GM18505 (cell line): ENCODE results near the gene GDF10.
A peak's percentile ranks its signal among the peaks of the same experiment; 100 is the strongest.

Experiments used
- ATAC-seq: cut with Tn5 transposase; IDR thresholded peaks from one replicate; pipeline ENCODE4 v1.9.1; 2021; ENCODE audit not compliant: unreplicated experiment
- POLR2A ChIP-seq: IDR thresholded peaks from 4 replicates; pipeline ENCODE4 v1.6.1; 2011; ENCODE audit warnings: borderline replicate concordance; ENCODE audit not compliant: insufficient read depth, insufficient read length; ENCODE audit errors: extremely low read depth

Gene GDF10

DNA sequence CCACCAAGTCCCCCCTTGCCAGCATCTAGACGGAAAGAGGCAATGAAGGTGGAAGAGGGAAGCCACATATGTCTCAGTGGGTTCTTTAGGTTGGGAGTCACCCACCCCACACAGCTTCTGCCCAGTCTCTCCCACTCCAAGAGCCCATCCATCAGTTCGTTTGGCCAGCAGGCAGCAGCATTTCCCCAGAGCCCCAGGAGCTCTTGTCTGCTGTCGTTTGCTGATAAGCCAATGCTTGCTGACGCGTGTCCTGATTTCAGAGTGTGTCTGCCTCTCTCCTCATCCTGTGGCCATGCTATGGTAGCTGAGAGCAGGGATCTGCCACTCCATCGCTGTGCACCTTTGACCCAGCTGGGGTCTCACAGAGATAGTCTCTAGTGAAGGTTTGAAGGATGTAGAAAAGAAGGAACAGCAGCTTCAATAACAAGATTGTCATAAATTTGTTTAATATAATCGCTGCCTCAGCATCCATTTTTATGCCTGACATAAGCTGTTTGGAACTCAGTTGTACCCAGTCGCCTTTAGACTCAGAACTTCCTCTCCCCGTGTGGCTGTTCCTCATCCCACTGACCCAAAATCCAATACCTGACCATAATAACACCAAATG, 39.4 kb upstream of the GDF10 start:
- no peak for ATAC-seq
- TF ChIP-seq POLR2A = no peak

DNA sequence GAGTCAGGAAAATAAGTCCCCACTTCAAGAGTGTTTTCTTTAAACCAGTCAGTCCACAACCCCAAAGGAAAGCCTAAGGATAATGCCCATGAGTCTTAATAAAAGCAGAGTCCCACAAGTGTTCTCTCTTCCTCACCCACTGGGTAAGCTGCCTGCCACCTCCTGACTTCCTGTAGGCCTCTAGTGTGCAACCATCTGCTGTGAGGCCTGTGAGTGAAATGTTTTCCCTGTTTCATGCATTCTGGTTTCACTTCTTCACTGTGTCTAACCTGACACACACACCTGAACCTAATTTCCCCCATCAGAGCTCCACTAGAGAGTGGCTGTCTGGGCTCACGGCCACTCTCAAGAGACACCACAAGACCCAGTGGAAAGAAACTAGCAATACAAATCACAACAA, 38.9 kb upstream of the GDF10 start:
- TF ChIP-seq POLR2A = no peak
- ATAC-seq = peak; percentile 97

DNA sequence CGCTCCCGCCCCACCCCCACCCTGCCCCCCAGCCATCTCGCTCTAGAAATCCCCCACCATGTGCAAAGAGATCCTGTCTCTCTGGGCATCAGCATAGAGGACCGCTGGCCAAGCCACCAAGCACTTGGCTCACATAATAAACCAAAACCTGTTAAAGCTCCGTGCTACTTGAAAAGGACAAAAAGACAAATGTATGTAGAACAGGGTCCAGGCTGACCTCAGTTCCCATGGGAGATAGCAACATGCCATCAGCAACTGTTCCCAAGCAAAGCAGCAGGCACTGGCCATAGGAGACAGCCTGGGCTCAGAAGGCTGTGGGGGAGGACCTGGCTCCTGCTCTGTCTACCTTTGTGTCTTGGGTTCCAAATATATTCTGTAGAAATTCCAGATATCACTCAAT, 38.4 kb upstream of the GDF10 start:
- TF ChIP-seq POLR2A = no peak
- no peak for ATAC-seq

DNA sequence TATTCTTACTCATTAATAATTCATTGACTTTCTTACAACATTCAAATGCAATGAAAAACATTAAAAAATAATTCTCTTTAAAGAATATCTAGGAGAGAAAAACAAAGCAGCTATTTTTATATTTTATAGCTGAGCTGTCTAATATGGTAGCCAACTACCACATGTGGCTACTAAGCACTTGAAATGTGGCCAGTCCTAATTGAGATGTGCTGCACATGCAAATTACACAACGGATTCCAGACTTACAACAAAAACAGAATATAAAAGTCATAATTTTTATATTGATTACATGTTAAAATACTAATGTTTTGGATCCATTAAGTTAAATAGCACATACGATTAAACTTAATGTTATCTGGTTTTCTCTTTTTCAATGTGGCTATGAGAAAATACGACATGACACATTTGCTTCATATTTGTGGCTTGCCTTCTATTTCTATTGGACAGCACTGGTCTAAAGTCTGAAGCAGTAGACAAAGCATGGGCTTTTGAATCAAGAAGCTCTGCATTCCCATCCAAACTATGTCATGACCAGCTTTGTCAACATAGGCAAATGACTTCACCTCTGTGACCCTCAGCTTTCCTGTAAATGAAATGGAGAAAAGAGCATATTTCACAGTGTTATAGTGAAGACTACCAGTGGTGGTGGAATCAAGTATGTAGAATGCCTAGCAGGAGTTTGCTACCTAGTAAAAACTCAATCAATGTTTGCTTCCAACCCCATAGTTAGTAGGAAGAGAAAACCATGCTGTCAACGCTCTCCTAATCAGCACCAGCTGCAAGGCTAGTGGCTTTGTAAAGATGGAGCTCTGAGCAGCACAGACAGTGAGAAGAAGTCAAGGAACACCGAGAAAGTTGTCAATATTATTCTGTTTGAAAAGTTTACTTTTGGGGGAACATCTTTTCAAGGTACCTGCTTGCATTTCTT, 37.1 kb upstream of the GDF10 start:
- ATAC-seq = no peak
- TF ChIP-seq POLR2A = no peak

DNA sequence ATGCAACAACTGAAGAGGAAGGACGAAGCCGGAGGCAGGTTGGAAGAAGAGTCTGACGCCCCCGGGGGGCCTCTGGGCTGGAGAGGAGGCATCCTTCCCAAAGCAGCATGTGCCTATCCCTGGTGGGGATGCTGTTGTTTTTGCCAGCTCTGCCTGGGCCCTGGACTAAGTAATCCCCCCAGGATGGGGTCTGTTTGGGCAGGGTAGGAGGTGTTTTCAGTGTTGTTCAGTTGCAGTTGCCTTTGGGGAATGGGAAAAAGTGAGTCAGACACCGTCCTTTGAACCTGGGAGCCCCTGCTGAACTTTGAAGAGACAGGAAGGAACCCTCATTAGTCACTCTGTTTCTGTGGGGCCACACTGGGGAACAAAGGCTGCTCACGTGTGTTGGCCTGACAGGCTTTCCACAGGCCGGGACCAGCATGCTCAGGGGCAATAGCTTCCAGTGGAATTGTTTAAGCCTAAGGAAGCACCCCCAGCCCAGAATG, 35.2 kb upstream of the GDF10 start:
- no peak for ATAC-seq
- no peak for TF ChIP-seq POLR2A

DNA sequence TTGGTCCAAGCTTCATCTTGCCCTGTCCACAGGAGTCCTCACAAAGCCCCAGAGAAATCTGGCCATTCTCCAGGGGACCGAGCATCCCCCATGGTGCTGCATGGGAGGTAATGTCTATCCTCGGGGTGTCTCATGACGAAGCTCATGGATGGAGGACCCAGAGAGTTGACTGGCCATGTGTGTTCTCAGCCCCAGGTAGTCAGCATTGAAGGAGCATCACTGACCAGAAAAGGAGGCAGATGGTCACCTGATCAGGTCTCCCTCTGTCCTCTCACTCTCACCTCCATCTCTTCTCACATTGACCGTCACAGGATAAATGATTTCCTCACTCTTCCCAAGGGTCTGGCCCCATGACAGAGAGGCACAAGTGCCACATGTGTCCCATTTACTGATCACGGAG, 33.4 kb upstream of the GDF10 start:
- ATAC-seq = no peak
- no peak for TF ChIP-seq POLR2A

DNA sequence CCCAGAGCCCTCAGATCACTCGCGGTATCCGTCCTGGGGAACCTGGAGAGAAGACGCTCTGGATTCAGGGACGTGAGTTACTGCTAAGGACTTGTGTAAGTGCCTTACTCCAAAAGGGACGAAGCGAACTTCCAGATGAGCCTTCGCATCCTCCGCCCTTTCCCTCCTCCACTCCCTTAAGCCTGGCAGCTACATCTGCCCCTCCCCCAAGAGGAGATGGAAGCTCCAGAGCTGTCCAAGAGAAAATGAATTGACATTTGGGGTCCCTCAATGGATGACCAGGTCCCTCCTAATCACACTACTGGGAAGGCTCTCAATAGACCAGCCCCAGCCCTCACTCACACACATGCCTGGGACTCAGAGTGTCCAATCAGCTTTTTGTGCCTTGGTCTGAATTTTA, 31.3 kb upstream of the GDF10 start:
- no peak for ATAC-seq
- TF ChIP-seq POLR2A = no peak

DNA sequence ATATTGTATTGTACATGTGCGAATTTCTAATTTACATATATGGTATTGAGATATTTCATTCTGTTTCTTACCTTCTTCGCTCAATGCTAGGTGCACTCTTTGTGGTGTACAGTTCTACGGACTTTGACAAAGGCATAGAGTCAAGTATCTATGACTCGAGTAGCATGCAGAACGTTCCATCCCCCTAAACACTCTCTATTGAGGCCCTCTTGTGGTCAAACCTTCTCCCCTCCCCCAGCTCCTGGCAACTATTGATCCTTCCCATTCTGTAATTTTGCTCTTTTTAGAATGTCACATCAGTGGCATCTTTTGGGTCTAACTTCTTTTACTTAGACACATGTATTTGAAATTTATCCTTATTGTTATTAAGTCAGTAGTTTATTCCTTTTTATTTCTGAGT, 30.7 kb upstream of the GDF10 start:
- no peak for ATAC-seq
- no peak for TF ChIP-seq POLR2A

DNA sequence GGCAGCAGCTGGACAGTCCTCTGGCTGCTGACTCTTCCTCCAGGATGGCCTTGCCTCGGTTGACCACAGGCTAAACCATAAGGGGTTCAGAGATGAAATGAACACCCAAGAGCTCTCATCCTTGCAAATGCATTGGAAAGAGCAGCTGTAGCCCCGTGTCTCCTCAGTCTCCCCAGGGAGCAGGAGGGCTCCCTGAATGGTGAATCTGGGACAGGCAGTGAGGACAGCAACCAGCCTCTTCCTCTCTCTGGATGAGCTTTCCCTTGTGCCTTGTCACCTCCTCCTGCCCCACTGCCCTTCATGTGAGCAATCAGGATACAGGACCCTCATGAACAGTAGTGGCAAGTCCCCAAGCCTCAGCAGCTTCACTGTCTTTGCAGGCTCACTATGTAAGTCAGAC, 23.9 kb upstream of the GDF10 start:
- no peak for ATAC-seq
- no peak for TF ChIP-seq POLR2A

DNA sequence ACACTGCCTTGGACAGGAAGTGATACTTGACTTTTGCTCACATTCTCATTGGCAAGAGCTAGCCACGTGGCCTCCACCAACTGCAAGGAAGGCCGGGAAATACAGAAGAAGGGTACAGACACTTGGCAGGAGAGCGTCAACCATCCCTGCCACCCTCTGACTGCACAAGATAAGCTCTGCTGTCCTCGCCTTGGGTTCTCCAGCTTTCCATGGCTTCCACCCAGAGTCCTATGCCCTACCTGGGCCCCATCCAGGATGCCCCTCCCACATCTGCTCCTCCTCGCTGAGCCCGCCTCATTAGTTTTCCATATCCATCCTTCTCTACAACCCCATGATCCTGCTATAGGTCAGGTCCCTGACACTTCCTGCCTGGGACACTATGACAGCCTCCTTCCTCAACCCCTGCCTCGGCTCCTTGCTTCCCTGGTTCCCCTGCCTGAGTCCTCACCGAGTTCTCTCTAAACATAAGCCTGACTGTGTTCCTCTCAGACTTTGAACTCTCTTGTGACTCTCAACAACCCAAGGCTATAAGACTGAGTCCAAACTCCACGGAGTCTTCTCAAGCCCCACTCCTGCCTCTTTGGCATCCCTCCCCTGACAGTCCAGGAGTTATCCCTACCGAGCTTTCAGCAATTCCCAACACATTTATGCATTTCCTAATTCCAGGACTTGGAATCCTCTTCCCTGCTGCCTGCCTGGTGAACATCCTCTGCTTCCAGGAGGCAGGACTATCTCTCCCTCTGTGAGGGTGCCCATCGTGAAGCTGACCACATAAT, 23.2 kb upstream of the GDF10 start:
- no peak for ATAC-seq
- TF ChIP-seq POLR2A = no peak

DNA sequence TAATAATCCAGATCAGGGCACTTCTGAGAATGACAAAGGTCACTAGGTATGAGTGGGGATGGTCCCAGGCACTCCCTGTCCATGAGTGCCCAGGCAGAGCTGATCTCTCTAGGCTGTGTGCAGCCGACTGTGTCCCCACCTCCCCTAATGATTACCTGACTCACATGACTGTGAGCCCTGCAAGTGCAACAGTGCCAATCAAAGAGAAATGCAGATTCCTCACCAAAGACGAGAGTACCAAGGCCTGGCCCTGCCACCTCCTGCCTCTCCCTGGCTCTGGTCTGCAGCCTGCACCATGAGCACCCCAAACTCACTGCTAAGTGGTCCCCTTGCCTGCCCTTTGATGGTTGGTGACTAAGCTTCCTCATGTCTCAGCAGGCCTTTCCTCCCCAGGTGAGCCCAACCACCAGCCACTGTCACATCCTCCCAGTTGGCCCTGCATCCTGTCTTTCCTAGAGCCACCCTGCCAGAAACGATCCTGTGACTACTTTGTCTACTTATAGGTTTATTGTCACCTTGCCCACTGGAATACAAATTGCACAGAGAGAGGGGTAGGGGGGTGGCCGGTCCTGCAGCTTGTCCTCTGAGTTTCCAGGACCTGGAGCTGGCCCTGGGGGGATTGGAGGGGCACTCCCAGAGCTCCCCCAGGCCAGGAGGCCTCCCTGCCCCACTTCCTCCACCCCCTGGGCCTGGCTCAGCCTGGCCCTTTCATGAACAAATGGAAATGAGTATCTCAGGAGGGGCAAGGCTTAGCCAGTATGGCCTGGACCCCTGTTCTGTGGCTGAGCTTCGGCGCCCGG, 22.4 kb upstream of the GDF10 start:
- TF ChIP-seq POLR2A = no peak
- no peak for ATAC-seq

DNA sequence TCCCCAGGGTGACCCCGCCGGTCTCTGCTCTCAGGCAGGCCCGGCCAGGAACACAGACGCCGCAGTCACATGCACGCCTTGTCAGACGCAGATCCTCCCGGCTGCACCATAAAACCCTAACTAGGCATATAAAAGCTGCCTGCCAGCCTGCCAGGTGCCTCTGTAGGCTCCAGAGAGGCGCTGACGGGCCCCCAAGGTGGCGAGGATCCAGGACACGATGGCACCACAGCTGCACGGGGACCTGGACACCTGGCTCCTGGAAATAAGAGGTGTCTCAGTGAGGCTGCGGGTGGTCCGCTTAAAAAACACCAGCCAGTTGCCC, 21.9 kb upstream of the GDF10 start:
- ATAC-seq = no peak
- no peak for TF ChIP-seq POLR2A

DNA sequence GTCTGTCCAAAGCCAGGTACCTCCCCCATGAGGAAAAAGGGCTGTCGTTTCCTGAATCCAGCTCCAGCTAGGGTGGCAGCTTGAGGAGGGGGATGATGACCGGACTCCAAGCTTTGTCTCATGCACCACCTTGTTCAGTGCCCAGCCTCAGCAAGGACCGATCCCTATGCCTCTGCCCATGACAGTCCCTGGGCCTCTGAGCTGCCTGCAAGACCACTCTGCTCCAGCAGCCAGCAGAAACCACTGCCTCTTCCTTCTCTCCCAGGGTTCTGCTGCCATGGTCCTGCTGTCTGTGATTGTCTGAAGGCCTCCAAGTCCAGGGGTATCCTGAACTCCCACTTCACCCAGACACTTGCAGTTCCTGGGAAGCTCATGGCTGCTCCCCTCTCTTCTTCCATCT, 21.3 kb upstream of the GDF10 start:
- ATAC-seq = no peak
- TF ChIP-seq POLR2A = no peak
